HG03432 (cell line): Measurements from ENCODE around the gene HECTD2.
"Not testable (repeated sequence)": the region's sequence is repeated elsewhere in the genome, so short reads cannot be mapped to it uniquely, and the experiment has no call there.

Experiments
- ATAC-seq: cut with Tn5 transposase; IDR thresholded peaks from one replicate; pipeline ENCODE4 v1.9.1; 2021; ENCODE audit warnings: mild to moderate bottlenecking, moderate library complexity; ENCODE audit not compliant: unreplicated experiment

Gene HECTD2, protein sequence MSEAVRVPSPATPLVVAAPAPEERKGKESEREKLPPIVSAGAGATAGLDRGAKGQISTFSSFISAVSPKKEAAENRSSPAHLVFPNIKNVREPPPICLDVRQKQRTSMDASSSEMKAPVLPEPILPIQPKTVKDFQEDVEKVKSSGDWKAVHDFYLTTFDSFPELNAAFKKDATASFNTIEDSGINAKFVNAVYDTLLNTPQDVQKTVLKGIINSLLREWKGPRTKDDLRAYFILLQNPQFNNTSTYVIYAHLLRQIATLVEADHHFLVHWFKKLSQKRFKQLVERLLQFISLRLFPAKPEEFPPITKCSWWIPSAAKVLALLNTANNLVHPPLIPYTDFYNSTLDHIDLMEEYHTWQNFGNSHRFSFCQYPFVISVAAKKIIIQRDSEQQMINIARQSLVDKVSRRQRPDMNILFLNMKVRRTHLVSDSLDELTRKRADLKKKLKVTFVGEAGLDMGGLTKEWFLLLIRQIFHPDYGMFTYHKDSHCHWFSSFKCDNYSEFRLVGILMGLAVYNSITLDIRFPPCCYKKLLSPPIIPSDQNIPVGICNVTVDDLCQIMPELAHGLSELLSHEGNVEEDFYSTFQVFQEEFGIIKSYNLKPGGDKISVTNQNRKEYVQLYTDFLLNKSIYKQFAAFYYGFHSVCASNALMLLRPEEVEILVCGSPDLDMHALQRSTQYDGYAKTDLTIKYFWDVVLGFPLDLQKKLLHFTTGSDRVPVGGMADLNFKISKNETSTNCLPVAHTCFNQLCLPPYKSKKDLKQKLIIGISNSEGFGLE

DNA sequence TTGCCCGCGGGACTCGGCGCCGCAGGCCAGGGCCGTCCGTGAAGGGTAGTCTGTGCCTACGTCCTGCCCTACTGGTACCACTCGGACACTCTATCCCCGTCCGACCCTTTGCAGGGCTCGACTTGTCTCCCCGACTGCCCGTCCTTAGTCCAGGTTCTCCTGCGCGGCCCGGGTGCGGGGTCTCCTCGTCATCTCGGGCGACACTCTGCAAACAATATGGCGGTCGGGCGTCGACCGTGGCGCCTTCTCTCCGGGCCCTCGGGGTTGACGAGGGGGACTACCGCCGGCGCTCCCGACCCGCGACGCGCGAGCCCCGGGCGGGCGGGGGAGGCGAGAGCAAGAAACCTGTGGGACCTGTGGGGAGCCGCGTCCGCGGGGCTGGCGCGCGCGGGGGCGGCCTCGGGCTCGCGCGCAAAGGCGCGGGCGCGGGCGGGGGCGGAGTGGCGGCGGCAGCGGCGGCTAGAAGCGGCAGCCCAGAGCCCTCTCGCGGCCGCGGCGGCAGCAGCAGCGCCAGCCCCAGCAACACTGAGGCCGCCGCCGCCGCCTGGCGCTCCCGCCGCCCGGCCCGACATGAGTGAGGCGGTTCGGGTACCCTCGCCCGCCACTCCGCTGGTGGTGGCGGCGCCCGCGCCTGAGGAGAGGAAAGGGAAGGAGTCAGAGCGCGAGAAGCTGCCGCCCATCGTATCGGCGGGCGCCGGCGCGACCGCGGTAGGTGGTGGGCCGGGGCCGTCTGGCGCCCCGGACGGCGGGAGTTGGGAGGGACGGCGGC is at the start of gene HECTD2:
Gene HECTD2 (plus strand): TSS at position 476 of the 769 bp plus-strand sequence. CDS start 95 bp downstream, at position 571.
- ATAC-seq, result peak; percentile 90

DNA sequence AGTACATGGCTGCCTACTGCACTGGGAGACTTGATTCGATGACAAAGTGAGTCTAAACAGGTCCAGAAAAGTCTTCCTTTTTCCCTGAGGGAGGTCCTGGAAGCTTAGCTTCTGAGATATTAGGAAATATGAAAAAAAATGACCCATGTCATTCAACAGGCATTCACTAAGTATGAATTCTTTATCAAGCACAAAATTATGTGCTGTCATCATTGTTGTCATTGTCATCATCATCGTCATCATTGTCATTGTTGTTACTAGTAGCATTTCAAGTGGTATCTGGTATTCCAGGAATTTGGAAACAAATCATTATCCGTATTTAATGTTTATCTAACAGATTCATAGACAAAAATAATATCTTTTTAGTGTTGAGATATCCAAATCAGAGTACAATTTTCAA is 49.7 kb upstream of the HECTD2 start:
- no peak for ATAC-seq

DNA sequence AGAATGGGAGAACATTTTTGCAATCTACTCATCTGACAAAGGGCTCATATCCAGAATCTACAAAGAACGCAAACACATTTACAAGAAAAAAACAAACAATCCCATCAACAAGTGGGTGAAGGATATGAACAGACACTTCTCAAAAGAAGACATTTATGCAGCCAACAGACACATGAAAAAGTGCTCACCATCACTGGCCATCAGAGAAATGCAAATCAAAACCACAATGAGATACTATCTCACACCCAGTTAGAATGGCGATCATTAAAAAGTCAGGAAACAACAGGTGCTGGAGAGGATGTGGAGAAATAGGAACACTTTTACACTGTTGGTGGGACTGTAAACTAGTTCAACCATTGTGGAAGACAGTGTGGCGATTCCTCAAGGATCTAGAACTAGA is 44.6 kb upstream of the HECTD2 start:
- not testable (repeated sequence) for ATAC-seq

GRCh38 chr10:91366704-91367103 is 43.4 kb upstream of the HECTD2 start:
- ATAC-seq, result no peak

DNA sequence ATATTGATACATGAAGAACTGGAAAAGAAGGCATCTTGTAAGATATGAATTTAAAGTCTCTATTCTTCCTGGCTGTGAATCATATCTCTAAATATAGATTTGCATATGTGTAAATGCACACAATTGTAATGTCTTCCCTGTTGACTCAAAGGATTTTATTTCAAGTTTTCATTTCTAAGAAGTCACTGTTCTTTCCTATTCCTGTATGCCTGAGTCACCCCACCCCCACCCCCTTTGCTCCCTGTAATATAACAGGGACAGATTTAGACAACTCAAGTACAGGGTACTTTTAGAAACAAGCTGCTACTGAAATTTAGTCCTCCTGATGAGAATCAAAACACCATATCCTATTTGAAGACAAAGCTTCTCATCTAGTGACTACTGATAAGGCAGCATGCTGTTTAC is 43.0 kb upstream of the HECTD2 start:
- no peak for ATAC-seq

DNA sequence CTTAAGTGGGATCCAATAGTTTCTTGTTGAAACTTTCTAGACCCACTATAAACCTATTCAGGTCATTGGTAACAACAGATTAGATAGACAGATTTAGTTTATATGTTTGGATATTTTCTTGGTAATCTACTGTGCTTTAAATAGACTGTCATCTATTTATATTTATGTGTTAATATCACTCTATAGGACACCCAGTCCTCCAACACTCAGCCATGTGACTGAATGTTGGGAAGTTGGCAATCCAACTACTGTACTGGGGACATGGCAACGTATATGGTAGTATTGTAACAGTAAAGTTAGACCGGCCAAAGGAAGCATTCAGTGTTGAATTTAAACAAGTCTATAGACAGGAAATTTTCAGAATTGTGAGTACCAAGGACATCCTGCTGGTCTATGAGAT is 42.6 kb upstream of the HECTD2 start:
- ATAC-seq, result no peak

DNA sequence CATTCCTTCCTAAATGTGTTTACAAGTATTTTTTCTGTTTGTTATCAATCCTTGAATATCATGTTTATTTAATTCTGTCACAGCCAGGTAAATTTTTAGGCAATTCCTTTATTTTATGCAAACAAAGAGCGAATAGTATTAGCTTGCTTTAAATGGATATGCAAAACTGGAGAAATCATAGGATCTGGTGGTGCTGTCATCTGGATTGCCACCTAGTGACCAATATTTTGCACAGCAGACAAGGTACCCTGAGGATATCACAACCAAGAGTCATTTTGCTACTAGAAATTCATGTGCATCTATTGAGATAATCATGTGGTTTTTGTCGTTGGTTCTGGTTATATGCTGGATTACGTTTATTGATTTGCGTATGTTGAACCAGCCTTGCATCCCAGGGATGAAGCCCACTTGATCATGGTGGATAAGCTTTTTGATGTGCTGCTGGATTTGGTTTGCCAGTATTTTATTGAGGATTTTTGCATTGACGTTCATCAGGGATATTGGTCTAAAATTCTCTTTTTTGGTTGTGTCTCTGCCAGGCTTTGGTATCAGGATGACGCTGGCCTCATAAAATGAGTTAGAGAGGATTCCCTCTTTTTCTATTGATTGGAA is 40.1 kb upstream of the HECTD2 start:
- not testable (repeated sequence) for ATAC-seq

DNA sequence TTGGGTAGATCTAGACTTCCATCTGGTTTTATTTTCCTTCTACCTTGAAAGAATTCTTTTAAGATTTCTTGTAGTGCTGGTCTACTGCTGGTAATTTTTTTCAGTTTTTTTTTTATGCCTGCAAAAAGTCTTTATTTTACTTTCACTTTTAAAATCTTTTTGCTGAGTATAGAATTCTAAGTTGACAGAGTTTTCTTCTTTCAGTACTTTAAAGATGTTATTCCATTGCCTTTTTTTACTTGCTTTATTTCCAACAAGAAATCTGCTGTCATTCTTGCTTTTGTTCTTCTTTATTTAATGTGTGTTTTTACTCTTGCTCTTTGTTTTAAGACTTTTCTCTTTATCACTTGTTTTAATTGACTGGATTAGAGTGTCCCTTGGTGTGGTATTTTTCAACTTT is 36.1 kb upstream of the HECTD2 start:
- no peak for ATAC-seq

DNA sequence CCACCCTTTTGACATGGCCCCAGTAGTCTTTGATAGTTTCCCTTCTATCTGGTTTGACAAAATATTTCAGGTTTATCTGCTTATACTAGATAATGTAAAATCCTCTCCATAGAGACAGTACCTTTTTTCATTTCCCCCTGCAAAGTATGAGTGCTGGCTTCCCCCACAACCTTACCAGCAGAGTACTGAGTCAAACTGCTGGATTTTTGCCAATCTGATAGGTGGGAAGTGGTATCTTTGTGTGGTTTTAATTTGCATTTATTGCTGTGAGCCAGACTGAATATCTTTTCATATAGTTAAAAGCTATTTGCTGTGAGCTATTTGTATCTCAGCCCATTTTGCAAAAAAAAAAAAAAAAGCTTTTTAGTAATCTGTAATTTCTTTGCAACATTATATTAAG is 32.1 kb upstream of the HECTD2 start:
- no peak for ATAC-seq

GRCh38 chr10:91380873-91381256 is 29.3 kb upstream of the HECTD2 start:
- ATAC-seq, result no peak

GRCh38 chr10:91381257-91381891 is 28.8 kb upstream of the HECTD2 start:
- no peak for ATAC-seq

DNA sequence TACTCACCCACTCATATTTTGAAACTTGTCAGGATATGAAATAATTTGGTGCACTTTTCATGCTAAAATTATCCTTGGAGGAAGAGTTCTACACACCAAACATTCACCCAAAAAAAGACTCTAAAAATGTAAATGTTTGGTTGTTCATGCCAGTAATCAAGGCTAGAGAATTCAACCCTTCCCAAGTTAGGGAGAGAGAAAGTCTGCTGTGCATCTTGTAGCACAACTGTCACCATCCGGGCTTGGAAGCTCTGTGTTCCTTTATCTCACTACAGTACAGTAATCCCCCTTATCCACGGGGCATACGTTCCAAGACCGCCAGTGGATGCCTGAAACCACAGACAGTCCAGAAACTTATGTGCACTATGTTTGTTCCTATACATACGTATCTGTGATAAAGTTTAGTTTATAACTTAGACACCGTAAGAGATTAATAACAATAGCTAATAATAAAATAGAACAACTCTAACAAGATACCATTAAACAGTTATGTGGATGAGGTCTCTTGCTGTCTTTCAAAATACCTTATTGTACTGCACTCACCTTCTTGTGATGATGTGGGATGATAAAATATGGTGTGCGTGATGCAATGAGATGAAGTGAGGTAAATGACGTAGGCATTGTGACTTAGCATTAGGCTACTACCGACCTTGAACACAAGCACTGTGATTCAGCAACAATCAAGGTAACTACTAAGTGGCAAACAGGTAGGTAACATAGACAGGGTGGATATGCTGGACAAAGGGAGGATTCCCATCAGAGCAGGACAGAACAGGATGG is 24.6 kb upstream of the HECTD2 start:
- no peak for ATAC-seq

GRCh38 chr10:91389636-91390512 is 20.3 kb upstream of the HECTD2 start:
- ATAC-seq, result peak; percentile 95

- ATAC-seq, result not testable (repeated sequence)
Measured at GRCh38 chr10:91390513-91390825, 19.7 kb upstream of the HECTD2 start.

GRCh38 chr10:91391920-91392319 is 18.2 kb upstream of the HECTD2 start:
- no peak for ATAC-seq

DNA sequence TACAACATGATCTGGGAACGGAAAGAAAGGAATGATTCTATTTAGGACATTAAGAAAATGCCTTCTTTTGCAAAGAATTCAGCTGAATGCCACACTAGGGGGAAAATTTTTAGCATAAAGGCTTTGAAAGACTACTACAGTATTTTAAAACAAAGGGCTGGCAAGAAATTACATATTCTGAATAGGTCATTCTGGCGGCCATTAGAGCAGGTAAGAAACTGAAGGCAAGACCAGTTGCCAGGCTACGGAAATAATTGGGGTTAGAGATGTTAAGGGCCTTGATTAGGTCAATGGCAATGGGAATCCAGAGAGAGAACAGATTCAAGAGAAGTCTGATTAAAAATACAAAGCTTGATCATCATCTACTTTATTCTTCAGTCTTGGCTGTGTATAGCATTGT is 3.8 kb upstream of the HECTD2 start:
- ATAC-seq, result no peak

- peak; percentile 42 for ATAC-seq
Measured at GRCh38 chr10:91409069-91409868, 875 bp upstream of the HECTD2 start.
